Activated CD8-positive, alpha-beta memory T cell treated with anti-CD3 and anti-CD28 coated beads, Interleukin-2, amount 50 U/mL, for 24 hours (primary cell): Measurements from ENCODE around the gene STAT5A.
"Not testable (repeated sequence)": the region's sequence is repeated elsewhere in the genome, so short reads cannot be mapped to it uniquely, and the experiment has no call there.

Source experiments
- DNase-seq: peaks from one replicate; pipeline ENCODE4 v3.0.0-alpha.2; 2020; ENCODE audit errors: extremely low read depth

Gene STAT5A

GRCh38 chr17:42308446-42308845, 20.1 kb downstream of the STAT5A start:
- DNase-seq = no peak

GRCh38 chr17:42309142-42309541, 20.8 kb downstream of the STAT5A start:
- DNase-seq = no peak

- DNase-seq = no peak
Observed at GRCh38 chr17:42309986-42310786, 21.9 kb downstream of the STAT5A start.

DNA sequence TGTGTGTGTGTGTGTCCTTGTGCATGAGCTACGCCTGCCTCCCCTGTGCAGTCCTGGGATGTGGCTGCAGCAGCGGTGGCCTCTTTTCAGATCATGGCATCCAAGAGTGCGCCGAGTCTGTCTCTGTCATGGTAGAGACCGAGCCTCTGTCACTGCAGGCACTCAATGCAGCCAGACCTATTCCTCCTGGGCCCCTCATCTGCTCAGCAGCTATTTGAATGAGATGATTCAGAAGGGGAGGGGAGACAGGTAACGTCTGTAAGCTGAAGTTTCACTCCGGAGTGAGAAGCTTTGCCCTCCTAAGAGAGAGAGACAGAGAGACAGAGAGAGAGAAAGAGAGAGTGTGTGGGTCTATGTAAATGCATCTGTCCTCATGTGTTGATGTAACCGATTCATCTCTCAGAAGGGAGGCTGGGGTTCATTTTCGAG, 22.5 kb downstream of the STAT5A start:
- DNase-seq = no peak

DNA sequence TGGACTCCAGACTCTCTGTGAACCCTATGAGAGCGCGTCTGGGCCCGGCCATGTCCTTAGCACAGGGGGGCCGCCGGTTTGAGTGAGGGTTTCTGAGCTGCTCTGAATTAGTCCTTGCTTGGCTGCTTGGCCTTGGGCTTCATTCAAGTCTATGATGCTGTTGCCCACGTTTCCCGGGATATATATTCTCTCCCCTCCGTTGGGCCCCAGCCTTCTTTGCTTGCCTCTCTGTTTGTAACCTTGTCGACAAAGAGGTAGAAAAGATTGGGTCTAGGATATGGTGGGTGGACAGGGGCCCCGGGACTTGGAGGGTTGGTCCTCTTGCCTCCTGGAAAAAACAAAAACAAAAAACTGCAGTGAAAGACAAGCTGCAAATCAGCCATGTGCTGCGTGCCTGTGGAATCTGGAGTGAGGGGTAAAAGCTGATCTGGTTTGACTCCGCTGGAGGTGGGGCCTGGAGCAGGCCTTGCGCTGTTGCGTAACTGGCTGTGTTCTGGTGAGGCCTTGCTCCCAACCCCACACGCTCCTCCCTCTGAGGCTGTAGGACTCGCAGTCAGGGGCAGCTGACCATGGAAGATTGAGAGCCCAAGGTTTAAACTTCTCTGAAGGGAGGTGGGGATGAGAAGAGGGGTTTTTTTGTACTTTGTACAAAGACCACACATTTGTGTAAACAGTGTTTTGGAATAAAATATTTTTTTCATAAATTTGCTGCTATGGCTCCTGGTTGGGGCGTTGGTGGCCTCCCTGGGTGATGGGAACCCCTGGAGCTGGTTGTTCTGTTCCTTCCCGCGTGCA, 23.1 kb downstream of the STAT5A start:
- no peak for DNase-seq

DNA sequence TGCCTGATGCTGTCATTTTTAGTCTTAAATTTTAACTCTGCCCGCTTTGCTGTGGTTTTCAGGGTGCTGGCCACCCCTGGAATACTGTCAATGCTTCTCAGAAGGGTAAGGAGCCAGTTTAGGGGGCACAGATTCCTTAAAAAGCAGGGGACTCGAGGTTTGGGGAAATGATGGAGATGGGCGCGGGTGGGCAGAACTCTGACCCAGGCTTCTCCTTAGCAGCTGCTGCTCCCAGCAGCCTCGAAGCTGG, 23.7 kb downstream of the STAT5A start:
- no peak for DNase-seq

GRCh38 chr17:42312285-42313130, 24.2 kb downstream of the STAT5A start:
- peak; percentile 41 for DNase-seq

DNA sequence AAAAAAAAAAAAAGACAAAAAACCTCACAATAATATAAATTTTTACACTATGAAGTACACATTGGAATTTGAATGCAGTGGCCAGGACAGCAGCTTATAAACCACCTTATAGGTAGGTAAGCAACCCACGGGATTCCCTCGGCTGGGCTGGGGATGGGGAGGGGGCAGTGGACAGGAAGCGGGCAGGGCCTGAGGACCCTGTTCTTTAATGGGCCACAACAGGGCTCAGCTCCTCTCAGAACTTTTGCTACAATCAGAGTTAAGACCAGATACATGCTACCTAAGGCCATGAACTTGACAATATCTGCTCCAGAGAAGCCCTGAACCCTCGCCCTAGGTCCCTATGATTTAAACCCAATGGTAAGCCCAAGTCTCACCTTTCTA, 25.1 kb downstream of the STAT5A start:
- DNase-seq = no peak

- no peak for DNase-seq
Observed at GRCh38 chr17:42313773-42314566, 25.7 kb downstream of the STAT5A start.

DNA sequence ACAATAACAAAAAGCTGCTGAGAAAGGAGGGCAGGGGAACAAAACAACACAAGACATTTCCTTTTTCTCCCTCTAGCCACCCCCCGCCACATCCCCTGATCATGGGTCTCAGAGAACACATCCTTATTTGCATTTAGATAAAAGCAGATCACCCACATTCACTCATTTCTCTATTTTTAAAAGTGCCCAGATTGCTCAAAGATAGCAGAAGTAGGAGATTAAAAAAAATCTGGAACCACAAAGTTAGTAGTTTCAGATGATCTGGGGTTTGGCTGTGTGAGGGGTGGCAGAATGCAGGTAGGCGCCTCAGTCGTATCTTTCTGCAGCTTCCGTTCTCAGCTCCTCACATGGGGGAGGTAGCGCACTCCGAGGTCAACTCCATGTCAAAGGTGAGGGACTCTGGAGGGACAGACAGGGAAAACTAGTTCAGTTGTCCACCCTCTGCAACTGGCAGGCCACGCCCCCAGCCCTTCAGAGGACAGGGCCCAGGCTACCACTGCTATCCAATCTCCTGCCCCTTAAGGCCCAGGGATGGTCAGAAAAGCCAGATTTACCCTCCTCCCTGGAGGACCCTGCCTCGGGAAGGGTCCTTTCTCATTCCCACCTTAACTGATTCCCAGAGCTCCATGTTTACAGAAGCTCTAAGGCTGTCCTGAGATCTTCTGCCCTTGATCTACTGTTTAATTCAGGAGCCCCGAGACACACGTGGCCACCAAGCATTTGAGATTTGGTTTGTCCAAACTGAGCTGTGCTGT, 27.3 kb downstream of the STAT5A start:
- DNase-seq = no peak

GRCh38 chr17:42316755-42317154, 28.5 kb downstream of the STAT5A start:
- no peak for DNase-seq

- no peak for DNase-seq
Observed at GRCh38 chr17:42317266-42317845, 29.1 kb downstream of the STAT5A start.

GRCh38 chr17:42317967-42318366, 29.7 kb downstream of the STAT5A start:
- not testable (repeated sequence) for DNase-seq

DNA sequence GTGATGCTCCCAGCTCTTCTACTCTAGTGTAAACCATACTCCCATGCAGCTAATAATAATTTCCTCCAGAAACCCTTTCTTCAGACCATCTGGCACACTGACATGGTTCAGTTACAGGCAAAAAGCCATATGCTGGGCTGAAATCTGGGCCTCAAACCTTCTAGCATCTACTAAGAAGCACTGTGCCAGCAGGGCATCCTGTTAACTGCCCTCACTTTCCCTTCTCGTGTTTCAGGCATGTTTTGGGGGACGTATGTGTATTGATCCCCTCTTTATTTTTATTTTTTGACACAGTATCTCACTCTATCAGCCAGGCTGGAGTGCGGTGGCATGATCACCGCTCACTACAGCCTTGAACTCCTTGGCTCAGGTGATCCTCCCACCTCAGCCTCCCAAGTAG, 33.3 kb downstream of the STAT5A start:
- no peak for DNase-seq

DNA sequence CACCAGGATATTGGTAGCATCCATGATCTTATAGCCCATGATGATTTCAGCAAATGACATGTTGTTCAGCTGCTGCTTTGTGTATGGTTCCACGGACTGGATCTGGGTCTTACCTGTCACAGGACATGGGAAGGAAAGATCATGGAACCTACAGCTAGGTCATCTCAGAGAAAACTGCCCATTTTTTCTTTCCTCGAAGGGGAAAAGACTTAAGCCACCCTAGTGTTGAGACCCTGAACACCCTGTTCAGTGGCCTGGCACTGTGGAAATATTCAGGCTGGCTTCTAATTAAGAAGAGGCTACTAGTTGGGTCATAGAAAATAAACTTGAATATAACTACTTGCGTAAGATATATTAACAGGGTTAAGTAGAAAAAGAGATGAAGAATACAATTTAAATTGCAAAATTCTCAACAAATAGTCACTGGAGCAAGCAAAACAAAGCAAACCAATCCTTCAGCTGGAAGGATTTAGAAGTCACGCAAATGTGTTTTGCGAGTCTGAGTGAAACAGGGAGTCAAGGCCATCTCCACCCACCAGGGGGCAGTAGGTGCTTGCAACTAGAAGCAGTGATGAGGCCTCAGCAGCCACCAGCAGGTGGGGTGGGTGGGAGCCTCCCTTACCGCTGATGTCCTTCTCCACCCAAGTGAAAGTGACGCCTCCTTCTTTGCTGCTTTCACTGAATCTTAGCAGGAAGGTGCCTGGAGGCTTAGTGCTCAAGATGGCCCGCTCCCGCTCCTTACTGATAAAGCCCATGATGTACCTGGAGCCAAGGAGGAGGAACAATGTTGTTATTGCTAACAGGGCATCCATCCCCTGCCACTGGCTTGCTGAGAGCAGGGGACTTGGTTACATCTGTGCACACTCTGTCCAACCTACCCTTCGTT, 34.3 kb downstream of the STAT5A start:
- DNase-seq = peak; percentile 93

DNA sequence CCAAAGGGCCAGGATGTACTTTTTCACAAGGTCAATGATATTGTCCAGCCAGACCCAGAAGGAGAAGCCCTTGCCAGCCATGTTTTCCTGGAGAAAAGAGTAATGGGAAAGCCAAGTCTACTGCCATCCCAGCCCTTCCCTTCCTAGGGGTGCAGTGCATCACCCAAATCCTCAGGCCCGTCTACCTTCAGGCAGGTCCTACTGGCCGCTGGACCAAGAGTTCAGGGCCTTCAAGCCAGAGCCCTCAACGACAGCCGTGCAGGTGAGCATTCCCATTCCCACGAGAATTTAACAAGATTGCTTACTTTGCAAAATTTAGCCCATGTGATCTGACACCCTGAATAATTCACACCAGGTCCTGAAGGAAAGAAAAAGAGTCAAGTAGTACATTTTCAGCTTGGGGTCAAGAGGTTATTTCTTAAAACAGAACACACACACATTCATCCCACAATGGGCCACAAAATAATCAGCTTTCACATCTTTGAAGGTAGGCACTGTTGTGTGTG, 35.0 kb downstream of the STAT5A start:
- no peak for DNase-seq

DNA sequence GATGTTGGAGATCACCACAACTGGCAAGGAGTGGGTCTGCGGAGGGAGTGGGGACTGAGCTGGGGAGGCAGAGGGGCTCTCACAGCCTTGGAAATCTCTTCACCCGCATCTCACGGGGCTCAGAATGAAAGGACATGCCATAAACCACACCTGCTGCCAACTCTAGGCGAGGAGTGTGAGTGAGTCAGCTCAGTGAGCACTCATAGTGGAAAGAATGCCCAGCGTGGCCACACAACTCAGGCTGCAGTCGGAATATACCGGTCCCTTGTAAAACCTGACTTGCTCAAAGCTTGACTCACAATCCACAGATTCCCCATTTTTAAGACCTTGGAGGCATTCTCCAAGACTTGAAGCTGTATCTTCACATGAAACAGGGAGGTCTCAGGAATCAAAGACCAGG, 36.7 kb downstream of the STAT5A start:
- DNase-seq = no peak

DNA sequence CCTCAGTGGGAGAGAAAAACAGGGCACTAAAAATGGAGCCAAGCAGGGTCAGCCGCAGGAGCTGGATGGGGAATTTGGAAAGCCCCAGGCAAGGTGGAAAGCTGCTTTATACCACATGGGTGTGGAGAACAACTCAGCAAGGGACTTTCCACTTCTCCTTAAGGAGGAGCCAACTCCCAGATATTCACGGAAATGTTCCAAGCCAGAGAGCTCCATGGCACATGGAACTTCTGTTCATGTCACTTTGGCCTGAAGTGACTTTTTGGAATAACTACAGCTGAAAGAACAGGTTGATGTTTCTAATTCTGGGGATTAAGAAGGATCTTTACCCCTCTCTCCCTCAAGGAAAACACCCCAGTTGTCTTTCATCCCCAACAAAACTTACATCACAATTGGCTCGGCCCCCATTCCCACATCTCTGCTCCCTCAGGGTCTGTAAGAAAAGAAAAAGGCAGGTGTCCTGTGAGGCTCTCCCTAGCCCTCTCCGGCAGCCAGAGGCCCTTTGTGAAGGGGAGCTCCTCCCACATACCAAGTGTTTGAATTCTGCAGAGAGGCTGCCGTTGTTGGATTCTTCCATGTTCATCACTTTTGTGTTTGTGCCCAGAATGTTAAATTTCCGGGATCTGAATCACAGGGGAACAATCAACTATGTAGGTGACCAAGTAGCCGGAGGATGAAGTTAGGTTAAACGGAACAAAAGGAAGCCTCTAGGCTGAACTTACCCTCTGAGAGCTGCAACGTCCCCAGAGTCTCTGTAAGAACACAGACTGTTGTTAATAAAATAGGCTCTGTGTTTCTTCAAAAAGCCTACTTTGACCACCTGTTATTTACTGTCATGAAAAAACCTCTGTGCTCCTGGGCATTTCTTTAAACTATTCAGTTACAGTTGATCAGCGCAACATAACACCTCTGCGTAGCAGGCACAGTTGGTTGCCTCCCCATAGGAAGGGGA, 41.0 kb downstream of the STAT5A start:
- no peak for DNase-seq
